Astrocyte (in vitro differentiated cells and primary cell): Measurements from ENCODE around the gene RNF123. TPM values are rescaled to one million over a fixed set of nuclear protein-coding genes. Genes with fewer than 3 reads are reported as not detected.

Source experiments
- DNase-seq: peaks from one replicate; pipeline ENCODE4 v3.0.0-alpha.2; 2010; ENCODE audit warnings: low read depth
- FAIRE-seq: peaks from 2 replicates; lab custom pipeline; 2011; peaks lifted over from hg19 to GRCh38; lab: Jason Lieb, UNC
- H2AFZ ChIP-seq: 2 replicates; pipeline ENCODE4 v1.6.0; 2012; ENCODE audit warnings: low read depth, low read length, inconsistent platforms
- H3K27ac ChIP-seq: 2 replicates; pipeline ENCODE4 v1.5.1; 2011; ENCODE audit warnings: low read depth, low read length, inconsistent platforms
- H3K27me3 ChIP-seq: 2 replicates; pipeline ENCODE4 v1.6.0; 2011; ENCODE audit warnings: low read length, inconsistent platforms; ENCODE audit not compliant: insufficient read depth
- H3K36me3 ChIP-seq: 2 replicates; pipeline ENCODE4 v1.5.1; 2011; ENCODE audit warnings: low read length, inconsistent platforms; ENCODE audit not compliant: insufficient read depth
- H3K4me1 ChIP-seq: 2 replicates; pipeline ENCODE4 v1.5.1; 2011; ENCODE audit warnings: low read length, inconsistent platforms; ENCODE audit not compliant: insufficient read depth
- H3K4me2 ChIP-seq: 2 replicates; pipeline ENCODE4 v1.6.0; 2012; ENCODE audit warnings: low read length, inconsistent platforms
- H3K4me3 ChIP-seq: 2 replicates; pipeline ENCODE4 v1.5.1; 2011; ENCODE audit warnings: low read depth, mild to moderate bottlenecking, low read length, inconsistent platforms; ENCODE audit not compliant: insufficient read depth
- H3K79me2 ChIP-seq: 2 replicates; pipeline ENCODE4 v1.6.0; 2012; ENCODE audit warnings: mild to moderate bottlenecking, low read length, inconsistent platforms; ENCODE audit not compliant: insufficient read depth
- H3K9ac ChIP-seq: 2 replicates; pipeline ENCODE4 v1.6.0; 2012; ENCODE audit warnings: mild to moderate bottlenecking, low read length, inconsistent platforms
- H3K9me3 ChIP-seq: 2 replicates; pipeline ENCODE4 v1.5.1; 2012; ENCODE audit warnings: low read depth, mild to moderate bottlenecking, low read length, inconsistent platforms; ENCODE audit not compliant: insufficient read depth
- H4K20me1 ChIP-seq: 2 replicates; pipeline ENCODE4 v1.6.0; 2012; ENCODE audit warnings: low read length, inconsistent platforms; ENCODE audit not compliant: insufficient read depth
- H3K27ac Mint-ChIP-seq: one replicate; pipeline ENCODE4 v1.8.0; 2021; ENCODE audit warnings: mild to moderate bottlenecking, mixed read lengths; ENCODE audit not compliant: unreplicated experiment
- H3K27me3 Mint-ChIP-seq: one replicate; pipeline ENCODE4 v1.8.0; 2021; ENCODE audit warnings: low read depth, mixed read lengths; ENCODE audit not compliant: unreplicated experiment
- H3K36me3 Mint-ChIP-seq: one replicate; pipeline ENCODE4 v1.8.0; 2021; ENCODE audit warnings: low read depth, mixed read lengths; ENCODE audit not compliant: unreplicated experiment
- H3K4me1 Mint-ChIP-seq: one replicate; pipeline ENCODE4 v1.8.0; 2021; ENCODE audit warnings: low read depth, mixed read lengths; ENCODE audit not compliant: unreplicated experiment
- H3K4me3 Mint-ChIP-seq: one replicate; pipeline ENCODE4 v1.8.0; 2021; ENCODE audit warnings: mild to moderate bottlenecking, moderate library complexity, mixed read lengths; ENCODE audit not compliant: unreplicated experiment
- H3K9me3 Mint-ChIP-seq: one replicate; pipeline ENCODE4 v1.8.0; 2021; ENCODE audit warnings: mild to moderate bottlenecking, mixed read lengths; ENCODE audit not compliant: unreplicated experiment
- EZH2 ChIP-seq: IDR thresholded peaks from 2 replicates; pipeline ENCODE4 v1.6.1; 2012; ENCODE audit warnings: mild to moderate bottlenecking, low read length, inconsistent platforms; ENCODE audit not compliant: insufficient read depth
- total RNA-seq: library from RNA; stranded (reverse); gene quantifications from 2 replicates; pipeline ENCODE4 v1.2.1, GENCODE V29; 2021
- TF ChIP-seq, protein P1 (sequence below): IDR thresholded peaks from 2 replicates; pipeline ENCODE4 v1.5.1; 2011; ENCODE audit warnings: low read depth, mild to moderate bottlenecking, inconsistent platforms, low read length, moderate library complexity; ENCODE audit not compliant: insufficient read depth

RNF123 gene
- total RNA-seq, 1 donor from 2014 or later: 40.9 TPM

DNA sequence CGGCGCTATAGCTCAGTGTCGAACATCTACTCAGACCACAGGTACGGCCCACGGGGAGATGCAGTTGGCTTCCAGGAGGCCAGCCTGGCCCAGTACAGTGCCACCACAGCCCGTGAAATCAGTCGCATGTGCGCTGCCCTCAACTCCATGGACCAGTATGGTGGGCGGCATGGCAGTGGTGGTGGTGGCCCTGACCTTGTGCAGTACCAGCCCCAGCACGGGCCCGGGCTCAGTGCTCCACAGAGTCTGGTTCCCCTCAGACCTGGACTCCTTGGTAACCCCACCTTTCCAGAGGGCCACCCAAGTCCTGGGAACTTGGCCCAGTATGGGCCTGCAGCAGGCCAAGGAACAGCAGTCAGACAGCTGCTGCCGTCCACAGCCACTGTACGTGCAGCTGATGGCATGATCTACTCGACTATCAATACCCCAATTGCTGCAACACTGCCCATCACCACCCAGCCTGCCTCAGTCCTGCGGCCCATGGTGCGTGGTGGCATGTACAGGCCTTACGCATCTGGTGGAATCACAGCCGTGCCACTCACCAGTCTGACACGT, 33.5 kb upstream of the RNF123 start:
- DNase-seq: no peak
- Histone ChIP-seq H2AFZ (no peak overlapping the region), H3K9ac (no peak overlapping the region), H3K9me3 (no peaks in the 10 kb centered on the region), H3K4me2 (no peak overlapping the region), H3K27me3 (peaks cover 2% of the 10 kb centered on the region), H3K36me3 (no peaks in the 10 kb centered on the region), H3K79me2 (no peaks in the 10 kb centered on the region), H3K4me3 (no peak overlapping the region), H4K20me1 (no peaks in the 10 kb centered on the region), H3K4me1 (no peaks in the 10 kb centered on the region), H3K27ac (no peak overlapping the region)
- H3K36me3 Mint-ChIP-seq: no peaks in the 10 kb centered on the region
- TF ChIP-seq, protein P1, sequence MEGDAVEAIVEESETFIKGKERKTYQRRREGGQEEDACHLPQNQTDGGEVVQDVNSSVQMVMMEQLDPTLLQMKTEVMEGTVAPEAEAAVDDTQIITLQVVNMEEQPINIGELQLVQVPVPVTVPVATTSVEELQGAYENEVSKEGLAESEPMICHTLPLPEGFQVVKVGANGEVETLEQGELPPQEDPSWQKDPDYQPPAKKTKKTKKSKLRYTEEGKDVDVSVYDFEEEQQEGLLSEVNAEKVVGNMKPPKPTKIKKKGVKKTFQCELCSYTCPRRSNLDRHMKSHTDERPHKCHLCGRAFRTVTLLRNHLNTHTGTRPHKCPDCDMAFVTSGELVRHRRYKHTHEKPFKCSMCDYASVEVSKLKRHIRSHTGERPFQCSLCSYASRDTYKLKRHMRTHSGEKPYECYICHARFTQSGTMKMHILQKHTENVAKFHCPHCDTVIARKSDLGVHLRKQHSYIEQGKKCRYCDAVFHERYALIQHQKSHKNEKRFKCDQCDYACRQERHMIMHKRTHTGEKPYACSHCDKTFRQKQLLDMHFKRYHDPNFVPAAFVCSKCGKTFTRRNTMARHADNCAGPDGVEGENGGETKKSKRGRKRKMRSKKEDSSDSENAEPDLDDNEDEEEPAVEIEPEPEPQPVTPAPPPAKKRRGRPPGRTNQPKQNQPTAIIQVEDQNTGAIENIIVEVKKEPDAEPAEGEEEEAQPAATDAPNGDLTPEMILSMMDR: no peak
- TF ChIP-seq EZH2: no peak
- no peak overlapping the region for H3K27ac Mint-ChIP-seq
- H3K4me1 Mint-ChIP-seq: no peaks in the 10 kb centered on the region
- peaks cover 34% of the 10 kb centered on the region for H3K27me3 Mint-ChIP-seq
- peaks cover 3% of the 10 kb centered on the region for H3K9me3 Mint-ChIP-seq
- H3K4me3 Mint-ChIP-seq: no peak overlapping the region
- no peak for FAIRE-seq

DNA sequence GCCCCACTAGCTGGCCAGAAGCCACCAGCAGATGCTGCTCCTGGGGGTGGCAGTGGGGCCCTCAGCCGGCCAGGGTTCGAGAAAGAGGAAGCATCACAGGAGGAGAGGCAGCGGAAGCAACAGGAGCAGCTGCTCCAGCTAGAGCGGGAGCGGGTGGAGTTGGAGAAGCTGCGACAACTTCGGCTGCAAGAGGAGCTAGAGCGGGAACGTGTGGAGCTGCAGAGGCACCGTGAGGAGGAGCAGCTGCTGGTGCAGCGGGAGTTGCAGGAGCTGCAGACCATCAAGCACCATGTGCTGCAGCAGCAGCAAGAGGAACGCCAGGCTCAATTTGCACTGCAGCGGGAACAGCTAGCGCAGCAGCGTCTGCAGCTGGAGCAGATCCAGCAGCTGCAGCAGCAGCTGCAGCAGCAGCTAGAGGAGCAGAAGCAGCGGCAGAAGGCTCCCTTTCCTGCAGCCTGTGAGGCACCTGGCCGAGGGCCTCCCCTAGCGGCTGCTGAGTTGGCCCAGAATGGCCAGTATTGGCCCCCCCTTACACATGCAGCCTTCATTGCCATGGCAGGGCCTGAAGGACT, 32.7 kb upstream of the RNF123 start:
- Mint-ChIP-seq H3K4me1 (no peaks in the 10 kb centered on the region), H3K27ac (no peak overlapping the region)
- no peak for TF ChIP-seq EZH2
- TF ChIP-seq, protein P1: no peak

More for the DNA sequence above, 32.7 kb upstream of the RNF123 start:
- Histone ChIP-seq H2AFZ (no peak overlapping the region), H3K4me2 (no peak overlapping the region), H3K9me3 (no peaks in the 10 kb centered on the region), H3K36me3 (no peaks in the 10 kb centered on the region), H3K9ac (no peak overlapping the region), H3K27me3 (peaks cover 2% of the 10 kb centered on the region), H3K4me3 (no peak overlapping the region), H3K27ac (no peak overlapping the region), H3K79me2 (no peaks in the 10 kb centered on the region), H4K20me1 (no peaks in the 10 kb centered on the region), H3K4me1 (no peaks in the 10 kb centered on the region)
- H3K27me3 Mint-ChIP-seq: peaks cover 37% of the 10 kb centered on the region
- peaks cover 3% of the 10 kb centered on the region for H3K9me3 Mint-ChIP-seq
- FAIRE-seq: no peak
- no peak overlapping the region for H3K4me3 Mint-ChIP-seq
- peaks cover 2% of the 10 kb centered on the region for H3K36me3 Mint-ChIP-seq
- DNase-seq: no peak
